GM23338 (cell line): ENCODE results near the gene NFKB1. TPM values are rescaled to one million over a fixed set of nuclear protein-coding genes. Genes with fewer than 3 reads are reported as not detected.

Source experiments
- ATAC-seq: fragments of 200-7000 bp; cut with Tn5 transposase; 3 replicates; pipeline ENCODE4 v1.9.1; 2020
- DNase-seq: peaks from one replicate; pipeline ENCODE4 v3.0.0-alpha.2; 2015; ENCODE audit warnings: low spot score
- H2AFZ ChIP-seq: fragments of 200-600 bp; sonication (generic); 2 replicates; pipeline ENCODE4 v1.8.0; 2016; ENCODE audit warnings: antibody characterized with exemption, mild to moderate bottlenecking, moderate library complexity
- H3F3A ChIP-seq: fragments of 200-600 bp; sonication (generic); replicated peaks from 2 replicates; pipeline ENCODE4 v1.8.0; 2017; ENCODE audit warnings: antibody characterized with exemption, mixed run types, low read depth
- H3K27ac ChIP-seq: fragments of 200-600 bp; sonication (generic); 2 replicates; pipeline ENCODE4 v1.6.1; 2016; ENCODE audit warnings: low read depth
- H3K27me3 ChIP-seq: fragments of 200-600 bp; sonication (generic); 2 replicates; pipeline ENCODE4 v1.8.0; 2016; ENCODE audit warnings: mild to moderate bottlenecking, mixed run types, moderate library complexity; ENCODE audit not compliant: insufficient read depth
- H3K36me3 ChIP-seq: fragments of 200-600 bp; sonication (generic); 2 replicates; pipeline ENCODE4 v1.8.0; 2016; ENCODE audit warnings: mild to moderate bottlenecking; ENCODE audit not compliant: insufficient read depth
- H3K4me1 ChIP-seq: fragments of 200-600 bp; sonication (generic); 2 replicates; pipeline ENCODE4 v1.8.0; 2016; ENCODE audit warnings: mild to moderate bottlenecking, moderate library complexity; ENCODE audit not compliant: insufficient read depth
- H3K4me2 ChIP-seq: fragments of 200-600 bp; sonication (generic); 2 replicates; pipeline ENCODE4 v1.7.1; 2017; ENCODE audit warnings: mixed run types
- H3K4me3 ChIP-seq: fragments of 200-600 bp; sonication (generic); 2 replicates; pipeline ENCODE4 v1.6.1; 2016; ENCODE audit warnings: mixed run types
- H3K79me2 ChIP-seq: fragments of 200-600 bp; sonication (generic); replicated peaks from 2 replicates; pipeline ENCODE4 v1.8.0; 2017; ENCODE audit warnings: mild to moderate bottlenecking; ENCODE audit not compliant: insufficient read depth
- H3K9me2 ChIP-seq: fragments of 200-600 bp; sonication (generic); 2 replicates; pipeline ENCODE4 v1.8.0; 2017; ENCODE audit not compliant: insufficient read depth
- H4K20me1 ChIP-seq: fragments of 200-600 bp; sonication (generic); replicated peaks from 2 replicates; pipeline ENCODE4 v1.8.0; 2017; ENCODE audit warnings: mild to moderate bottlenecking; ENCODE audit not compliant: insufficient read depth
- H3K27ac Mint-ChIP-seq: 2 replicates; pipeline ENCODE4 v1.8.0; 2020; ENCODE audit warnings: inconsistent platforms, mild to moderate bottlenecking, moderate library complexity, mixed read lengths
- H3K27me3 Mint-ChIP-seq: 3 replicates; pipeline ENCODE4 v1.8.0; 2022; ENCODE audit warnings: low read depth, mild to moderate bottlenecking, moderate library complexity, mixed read lengths, inconsistent platforms; ENCODE audit not compliant: insufficient read depth, poor library complexity
- H3K36me3 Mint-ChIP-seq: 3 replicates; pipeline ENCODE4 v1.8.0; 2021; ENCODE audit warnings: low read depth, mild to moderate bottlenecking, inconsistent platforms, moderate library complexity, mixed read lengths
- H3K4me1 Mint-ChIP-seq: 3 replicates; pipeline ENCODE4 v1.8.0; 2020; ENCODE audit warnings: mild to moderate bottlenecking, inconsistent platforms, mixed read lengths
- H3K4me3 Mint-ChIP-seq: 3 replicates; pipeline ENCODE4 v1.8.0; 2021; ENCODE audit warnings: moderate library complexity, mild to moderate bottlenecking, inconsistent platforms, mixed read lengths
- H3K9me3 Mint-ChIP-seq: 3 replicates; pipeline ENCODE4 v1.8.0; 2020; ENCODE audit warnings: moderate library complexity, mild to moderate bottlenecking, inconsistent platforms, mixed read lengths
- EZH2 ChIP-seq: fragments of 200-600 bp; sonication (generic); IDR thresholded peaks from one replicate; pipeline ENCODE4 v1.8.0; 2017; ENCODE audit warnings: antibody characterized with exemption, mild to moderate bottlenecking, low read depth; ENCODE audit not compliant: unreplicated experiment
- JUNB ChIP-seq: IDR thresholded peaks from one replicate; pipeline ENCODE4 v1.6.1; 2016; ENCODE audit warnings: antibody characterized with exemption; ENCODE audit not compliant: unreplicated experiment
- POLR2AphosphoS5 ChIP-seq: IDR thresholded peaks from 2 replicates; pipeline ENCODE4 v1.6.1; 2016; ENCODE audit warnings: antibody characterized with exemption, low read depth
- STAT1 ChIP-seq: IDR thresholded peaks from one replicate; pipeline ENCODE4 v1.6.1; 2016; ENCODE audit warnings: antibody characterized with exemption; ENCODE audit not compliant: unreplicated experiment
- ZNF114 ChIP-seq: fragments of 250-450 bp; sonication (Bioruptor Pico); IDR thresholded peaks from 2 replicates; pipeline ENCODE4 v1.5.0; 2020; ENCODE audit warnings: mild to moderate bottlenecking, moderate library complexity
- ZNF331 ChIP-seq: fragments of 250-450 bp; sonication (Bioruptor Pico); IDR thresholded peaks from 2 replicates; pipeline ENCODE4 v1.5.0; 2020; ENCODE audit warnings: low read depth, mild to moderate bottlenecking, moderate library complexity
- polyA plus RNA-seq: library from polyadenylated mRNA; unstranded; fragments of >200 nt; fragmentation: Nextera tagmentation; extraction: Ambion mirVana; gene quantifications from 2 replicates; pipeline ENCODE4 v1.2.1, GENCODE V29; 2016
- total RNA-seq: library from RNA; depleted of rRNA; stranded (reverse); fragments of >200 nt; shearing (Covaris generic); gene quantifications from 2 replicates; pipeline ENCODE4 v1.2.3, GENCODE V29; 2014
- TF ChIP-seq, protein P1 (sequence below): fragments of 250-450 bp; sonication (Bioruptor Pico); IDR thresholded peaks from 2 replicates; pipeline ENCODE4 v1.5.0; 2020; ENCODE audit warnings: mild to moderate bottlenecking, moderate library complexity
- TF ChIP-seq, protein P2 (sequence below): IDR thresholded peaks from 2 replicates; pipeline ENCODE4 v1.6.1; 2016; ENCODE audit warnings: antibody characterized with exemption

Gene NFKB1
- total and polyA plus RNA-seq, 2 experiments from 2014 or later: 0.82 to 4.6 TPM

DNA sequence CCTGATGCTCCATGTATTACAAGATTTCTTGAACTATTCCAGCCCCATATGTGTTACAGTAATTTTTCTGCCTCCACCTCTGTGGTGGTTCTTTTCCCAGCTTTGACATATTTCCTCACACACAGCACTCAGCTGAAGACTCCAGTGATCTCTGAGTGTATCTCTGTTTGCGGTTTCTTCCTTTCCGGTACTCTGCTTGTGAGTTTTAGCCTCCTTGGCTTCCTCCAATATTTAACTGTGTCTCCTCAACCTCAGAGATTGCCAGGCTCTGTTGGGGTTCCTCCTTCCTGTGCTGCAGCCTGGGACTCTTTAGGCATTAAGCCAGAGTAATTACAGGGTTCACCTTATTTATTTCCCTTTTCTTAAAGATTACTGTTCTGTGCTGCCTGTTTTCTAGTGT, 73.2 kb downstream of the NFKB1 start:
- Histone ChIP-seq H3K27me3 (no peaks in the 10 kb centered on the region), H3K4me2 (no peak overlapping the region), H2AFZ (no peak overlapping the region), H3K9me2 (no peaks in the 10 kb centered on the region), H3F3A (no peaks in the 10 kb centered on the region), H3K4me3 (no peak overlapping the region), H4K20me1 (no peaks in the 10 kb centered on the region), H3K79me2 (no peaks in the 10 kb centered on the region), H3K27ac (no peak overlapping the region), H3K4me1 (peaks cover 7% of the 10 kb centered on the region; the same call in 1 of the 2 replicates), H3K36me3 (no peaks in the 10 kb centered on the region)
- DNase-seq (no peak), ATAC-seq (no peak)
- Mint-ChIP-seq H3K9me3 (no peaks in the 10 kb centered on the region), H3K36me3 (peaks cover 4% of the 10 kb centered on the region; the same call in 1 of the 3 replicates), H3K4me1 (peaks cover 23% of the 10 kb centered on the region), H3K27ac (no peak overlapping the region), H3K4me3 (no peak overlapping the region), H3K27me3 (no peaks in the 10 kb centered on the region)
- TF ChIP-seq ZNF331 (CRISPR knock-in tag): no peak
- no peak for TF ChIP-seq ZNF114
- no peak for TF ChIP-seq POLR2AphosphoS5
- TF ChIP-seq, protein P1, sequence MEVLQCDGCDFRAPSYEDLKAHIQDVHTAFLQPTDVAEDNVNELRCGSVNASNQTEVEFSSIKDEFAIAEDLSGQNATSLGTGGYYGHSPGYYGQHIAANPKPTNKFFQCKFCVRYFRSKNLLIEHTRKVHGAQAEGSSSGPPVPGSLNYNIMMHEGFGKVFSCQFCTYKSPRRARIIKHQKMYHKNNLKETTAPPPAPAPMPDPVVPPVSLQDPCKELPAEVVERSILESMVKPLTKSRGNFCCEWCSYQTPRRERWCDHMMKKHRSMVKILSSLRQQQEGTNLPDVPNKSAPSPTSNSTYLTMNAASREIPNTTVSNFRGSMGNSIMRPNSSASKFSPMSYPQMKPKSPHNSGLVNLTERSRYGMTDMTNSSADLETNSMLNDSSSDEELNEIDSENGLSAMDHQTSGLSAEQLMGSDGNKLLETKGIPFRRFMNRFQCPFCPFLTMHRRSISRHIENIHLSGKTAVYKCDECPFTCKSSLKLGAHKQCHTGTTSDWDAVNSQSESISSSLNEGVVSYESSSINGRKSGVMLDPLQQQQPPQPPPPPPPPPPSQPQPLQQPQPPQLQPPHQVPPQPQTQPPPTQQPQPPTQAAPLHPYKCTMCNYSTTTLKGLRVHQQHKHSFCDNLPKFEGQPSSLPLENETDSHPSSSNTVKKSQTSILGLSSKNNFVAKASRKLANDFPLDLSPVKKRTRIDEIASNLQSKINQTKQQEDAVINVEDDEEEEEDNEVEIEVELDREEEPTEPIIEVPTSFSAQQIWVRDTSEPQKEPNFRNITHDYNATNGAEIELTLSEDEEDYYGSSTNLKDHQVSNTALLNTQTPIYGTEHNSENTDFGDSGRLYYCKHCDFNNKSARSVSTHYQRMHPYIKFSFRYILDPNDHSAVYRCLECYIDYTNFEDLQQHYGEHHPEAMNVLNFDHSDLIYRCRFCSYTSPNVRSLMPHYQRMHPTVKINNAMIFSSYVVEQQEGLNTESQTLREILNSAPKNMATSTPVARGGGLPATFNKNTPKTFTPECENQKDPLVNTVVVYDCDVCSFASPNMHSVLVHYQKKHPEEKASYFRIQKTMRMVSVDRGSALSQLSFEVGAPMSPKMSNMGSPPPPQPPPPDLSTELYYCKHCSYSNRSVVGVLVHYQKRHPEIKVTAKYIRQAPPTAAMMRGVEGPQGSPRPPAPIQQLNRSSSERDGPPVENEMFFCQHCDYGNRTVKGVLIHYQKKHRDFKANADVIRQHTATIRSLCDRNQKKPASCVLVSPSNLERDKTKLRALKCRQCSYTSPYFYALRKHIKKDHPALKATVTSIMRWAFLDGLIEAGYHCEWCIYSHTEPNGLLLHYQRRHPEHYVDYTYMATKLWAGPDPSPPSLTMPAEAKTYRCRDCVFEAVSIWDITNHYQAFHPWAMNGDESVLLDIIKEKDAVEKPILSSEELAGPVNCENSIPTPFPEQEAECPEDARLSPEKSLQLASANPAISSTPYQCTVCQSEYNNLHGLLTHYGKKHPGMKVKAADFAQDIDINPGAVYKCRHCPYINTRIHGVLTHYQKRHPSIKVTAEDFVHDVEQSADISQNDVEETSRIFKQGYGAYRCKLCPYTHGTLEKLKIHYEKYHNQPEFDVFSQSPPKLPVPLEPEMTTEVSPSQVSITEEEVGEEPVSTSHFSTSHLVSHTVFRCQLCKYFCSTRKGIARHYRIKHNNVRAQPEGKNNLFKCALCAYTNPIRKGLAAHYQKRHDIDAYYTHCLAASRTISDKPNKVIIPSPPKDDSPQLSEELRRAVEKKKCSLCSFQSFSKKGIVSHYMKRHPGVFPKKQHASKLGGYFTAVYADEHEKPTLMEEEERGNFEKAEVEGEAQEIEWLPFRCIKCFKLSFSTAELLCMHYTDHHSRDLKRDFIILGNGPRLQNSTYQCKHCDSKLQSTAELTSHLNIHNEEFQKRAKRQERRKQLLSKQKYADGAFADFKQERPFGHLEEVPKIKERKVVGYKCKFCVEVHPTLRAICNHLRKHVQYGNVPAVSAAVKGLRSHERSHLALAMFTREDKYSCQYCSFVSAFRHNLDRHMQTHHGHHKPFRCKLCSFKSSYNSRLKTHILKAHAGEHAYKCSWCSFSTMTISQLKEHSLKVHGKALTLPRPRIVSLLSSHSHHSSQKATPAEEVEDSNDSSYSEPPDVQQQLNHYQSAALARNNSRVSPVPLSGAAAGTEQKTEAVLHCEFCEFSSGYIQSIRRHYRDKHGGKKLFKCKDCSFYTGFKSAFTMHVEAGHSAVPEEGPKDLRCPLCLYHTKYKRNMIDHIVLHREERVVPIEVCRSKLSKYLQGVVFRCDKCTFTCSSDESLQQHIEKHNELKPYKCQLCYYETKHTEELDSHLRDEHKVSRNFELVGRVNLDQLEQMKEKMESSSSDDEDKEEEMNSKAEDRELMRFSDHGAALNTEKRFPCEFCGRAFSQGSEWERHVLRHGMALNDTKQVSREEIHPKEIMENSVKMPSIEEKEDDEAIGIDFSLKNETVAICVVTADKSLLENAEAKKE (CRISPR knock-in tag): no peak
- no peak for TF ChIP-seq EZH2
- no peak for TF ChIP-seq JUNB
- TF ChIP-seq STAT1: no peak
- TF ChIP-seq, protein P2, sequence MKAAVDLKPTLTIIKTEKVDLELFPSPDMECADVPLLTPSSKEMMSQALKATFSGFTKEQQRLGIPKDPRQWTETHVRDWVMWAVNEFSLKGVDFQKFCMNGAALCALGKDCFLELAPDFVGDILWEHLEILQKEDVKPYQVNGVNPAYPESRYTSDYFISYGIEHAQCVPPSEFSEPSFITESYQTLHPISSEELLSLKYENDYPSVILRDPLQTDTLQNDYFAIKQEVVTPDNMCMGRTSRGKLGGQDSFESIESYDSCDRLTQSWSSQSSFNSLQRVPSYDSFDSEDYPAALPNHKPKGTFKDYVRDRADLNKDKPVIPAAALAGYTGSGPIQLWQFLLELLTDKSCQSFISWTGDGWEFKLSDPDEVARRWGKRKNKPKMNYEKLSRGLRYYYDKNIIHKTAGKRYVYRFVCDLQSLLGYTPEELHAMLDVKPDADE: no peak
